K562 (cell line): ENCODE data around the gene RTF1. TPM values are rescaled to one million over a fixed set of nuclear protein-coding genes. Genes with fewer than 3 reads are reported as not detected.

Experiments
- CREB3 ChIP-seq: fragments of 450-650 bp; conservative IDR thresholded peaks from 2 replicates; pipeline ENCODE4 v1.6.1; 2016; ENCODE audit warnings: missing genetic modification characterization, low read depth, mild to moderate bottlenecking, missing compliant biosample characterization, moderate library complexity
- DPF2 ChIP-seq: fragments of 450-650 bp; IDR thresholded peaks from 2 replicates; pipeline ENCODE4 v1.6.1; 2016
- ESRRB ChIP-seq: fragments of 250-450 bp; sonication (Bioruptor Pico); IDR thresholded peaks from 2 replicates; pipeline ENCODE4 v1.5.0; 2020; ENCODE audit warnings: mild to moderate bottlenecking, moderate library complexity, borderline replicate concordance
- HDAC1 ChIP-seq, 2 experiments: fragments of 450-650 bp; IDR thresholded peaks; 2 replicates each; pipeline ENCODE4 v1.6.1; 2016 to 2017; ENCODE audit warnings: inconsistent platforms in 1 of 2, mild to moderate bottlenecking in 1 of 2, moderate library complexity in 1 of 2
- HNRNPLL ChIP-seq: fragments of 200-400 bp; formaldehyde crosslinking; IDR thresholded peaks from 2 replicates; pipeline ENCODE4 v1.6.1; 2017; ENCODE audit warnings: low read length, low read depth, mild to moderate bottlenecking; ENCODE audit not compliant: poor library complexity, severe bottlenecking
- JUND ChIP-seq, 2 experiments: IDR thresholded peaks; 2 replicates in 1 of 2; 3 replicates in 1 of 2; pipeline ENCODE4 v1.6.1; 2011; ENCODE audit warnings: borderline replicate concordance in 2 of 2, low read depth in 2 of 2, low read length in 2 of 2, improper control_type of control experiment in 1 of 2, missing biosample characterization in 1 of 2, missing genetic modification characterization in 1 of 2, missing genetic modification reagents in 1 of 2
- KHSRP ChIP-seq: fragments of 450-650 bp; IDR thresholded peaks from 2 replicates; pipeline ENCODE4 v1.6.1; 2017
- LCOR ChIP-seq: sonication (generic); formaldehyde crosslinking; IDR thresholded peaks from 2 replicates; pipeline ENCODE4 v1.8.0; 2022; ENCODE audit warnings: mild to moderate bottlenecking, missing genetic modification reagents
- MCM5 ChIP-seq: fragments of 450-650 bp; IDR thresholded peaks from 2 replicates; pipeline ENCODE4 v1.6.1; 2016; ENCODE audit warnings: low read depth
- MEF2D ChIP-seq: conservative IDR thresholded peaks from 2 replicates; pipeline ENCODE4 v1.6.1; 2016; ENCODE audit warnings: low read depth, missing genetic modification characterization, missing compliant biosample characterization
- NFATC3 ChIP-seq: fragments of 450-650 bp; IDR thresholded peaks from 2 replicates; pipeline ENCODE4 v1.6.1; 2017; ENCODE audit warnings: mild to moderate bottlenecking
- NR2C2 ChIP-seq, 2 experiments: fragments of 200-800 bp in 1 of 2; sonication (Bioruptor generic) in 1 of 2; sonication (generic) in 1 of 2; formaldehyde crosslinking in 1 of 2; IDR thresholded peaks; 2 replicates each; pipeline versions ENCODE4 v1.6.1 to v1.8.0; 2016 to 2022; ENCODE audit warnings: mild to moderate bottlenecking in 1 of 2, missing compliant biosample characterization in 1 of 2, missing genetic modification characterization in 1 of 2, missing genetic modification reagents in 1 of 2
- PHF8 ChIP-seq: fragments of 200-600 bp; sonication (generic); IDR thresholded peaks from 2 replicates; pipeline ENCODE4 v1.6.1; 2012; ENCODE audit warnings: mixed run types, mild to moderate bottlenecking, inconsistent platforms, low read length, moderate library complexity, borderline replicate concordance
- POLR2A ChIP-seq: fragments of 450-650 bp; conservative IDR thresholded peaks from 2 replicates; pipeline ENCODE4 v1.6.1; 2016
- PRMT5 ChIP-seq: sonication (generic); formaldehyde crosslinking; IDR thresholded peaks from 2 replicates; pipeline ENCODE4 v1.5.0; 2020; ENCODE audit warnings: missing genetic modification reagents
- PTTG1 ChIP-seq: fragments of 450-650 bp; IDR thresholded peaks from 2 replicates; pipeline ENCODE4 v1.6.1; 2016; ENCODE audit warnings: low read depth, mild to moderate bottlenecking, missing genetic modification characterization, missing compliant biosample characterization
- RBBP5 ChIP-seq: fragments of 200-600 bp; sonication (generic); IDR thresholded peaks from 2 replicates; pipeline ENCODE4 v1.6.1; 2012; ENCODE audit warnings: borderline replicate concordance, mild to moderate bottlenecking, low read length, control low read depth, inconsistent platforms; ENCODE audit not compliant: insufficient read depth, poor library complexity, severe bottlenecking
- RBM22 ChIP-seq: fragments of 200-400 bp; formaldehyde crosslinking; IDR thresholded peaks from 2 replicates; pipeline ENCODE4 v1.6.1; 2018; ENCODE audit warnings: low read length, low read depth; ENCODE audit not compliant: poor library complexity, severe bottlenecking
- SMAD3 ChIP-seq: fragments of 450-650 bp; formaldehyde crosslinking; conservative IDR thresholded peaks from 2 replicates; pipeline ENCODE4 v1.4.0; 2020; ENCODE audit warnings: mild to moderate bottlenecking
- ZBTB2 ChIP-seq: fragments of 450-650 bp; IDR thresholded peaks from 2 replicates; pipeline ENCODE4 v1.6.1; 2016; ENCODE audit warnings: antibody characterized with exemption
- ZFP91 ChIP-seq: sonication (generic); formaldehyde crosslinking; IDR thresholded peaks from 2 replicates; pipeline ENCODE4 v1.8.0; 2022; ENCODE audit warnings: mild to moderate bottlenecking, missing genetic modification reagents
- ZNF184 ChIP-seq: sonication (generic); formaldehyde crosslinking; IDR thresholded peaks from 2 replicates; pipeline ENCODE4 v1.5.0; 2020; ENCODE audit warnings: missing genetic modification reagents
- ZNF76 ChIP-seq: fragments of 250-450 bp; sonication (Bioruptor Pico); IDR thresholded peaks from 2 replicates; pipeline ENCODE4 v1.4.0; 2020; ENCODE audit warnings: mild to moderate bottlenecking, moderate library complexity, borderline replicate concordance
- polyA plus RNA-seq, 8 experiments: library from polyadenylated mRNA; depleted of rRNA in 4 of 8; stranded (reverse) in 5 of 8; unstranded in 3 of 8; fragments of >200 nt; fragmentation: Nextera tagmentation in 2 of 8; fragmentation: Illumina TruSeq in 1 of 8; extraction: Ambion mirVana in 2 of 8; extraction: Trizol in 1 of 8; gene quantifications; 2 replicates each; pipeline versions ENCODE4 v1.2.1 to v1.2.3, GENCODE V29; 2011 to 2014; ENCODE audit warnings: inconsistent platforms in 1 of 8, missing spikeins in 1 of 8
- total RNA-seq, 7 experiments: library from RNA; depleted of rRNA in 6 of 7; stranded (reverse); fragments of >200 nt in 6 of 7; fragmentation: Illumina TruSeq in 2 of 7; extraction: Trizol in 2 of 7; gene quantifications; 2 replicates each; pipeline versions ENCODE4 v1.2.1 to v1.2.3, GENCODE V29; 2011 to 2021; ENCODE audit warnings: low replicate concordance in 1 of 7

RTF1 gene
- total and polyA plus RNA-seq, 9 of the 15 experiments (the other 6 are each of a cell fraction or from before 2014, with no cell fraction given): 7.6 to 69.5 (median 31.5) TPM

- TF ChIP-seq ZBTB2 (no peak), RBM22 (peak; percentile 5), SMAD3 (CRISPR knock-in tag) (no peak; the same call in 1 of the 2 replicates), ZNF76 (CRISPR knock-in tag) (no peak), HNRNPLL (peak; percentile 34), NR2C2 (CRISPR knock-in tag; IDR thresholded peaks at IDR 0.05) (peak; percentile 34; the same call in 1 of the 2 replicates), NR2C2 (tag; IDR thresholded peaks at IDR 0.05) (no peak; the same call in none of the 2 replicates), HDAC1 (IDR thresholded peaks at IDR 0.05) (peak in 1 of 2 experiments; percentile 53; a peak in 1 of 4 replicates), MCM5 (no peak), RBBP5 (no peak), CREB3 (tag) (0 out of 2 replicates have a peak, but pooled peaks have one; percentile 32), ZNF184 (CRISPR knock-in tag) (no peak), JUND (IDR thresholded peaks at IDR 0.05; ENCODE audit: borderline replicate concordance, low read depth, low read length) (no peak), JUND (tag; IDR thresholded peaks at IDR 0.05; ENCODE audit: borderline replicate concordance, low read depth, low read length) (0 out of 3 replicates have a peak, but pooled peaks have one; percentile 4), LCOR (CRISPR knock-in tag) (peak; percentile 73; the same call in 1 of the 2 replicates), POLR2A (peak; percentile 66; the same call in 1 of the 2 replicates), MEF2D (tag) (no peak), NFATC3 (no peak), DPF2 (0 out of 2 replicates have a peak, but pooled peaks have one; percentile 31), ESRRB (CRISPR knock-in tag) (no peak), PRMT5 (no peak), PTTG1 (tag) (no peak), PHF8 (peak; percentile 29; the same call in 1 of the 2 replicates), ZFP91 (CRISPR knock-in tag) (no peak), KHSRP (no peak)
These were observed 79.1 kb downstream of the RTF1 start (continued) for GRCh38 chr15:41495736-41496599.
